Left lobe of liver (tissue), 2 donors: Measurements from ENCODE around the gene PRR16. TPM values are rescaled to one million over a fixed set of nuclear protein-coding genes. Genes with fewer than 3 reads are reported as not detected.

ENCODE experiments used
- ATAC-seq: fragments of 200-7000 bp; cut with Tn5 transposase; one replicate; pipeline ENCODE4 v1.9.1; 2020; ENCODE audit warnings: mild to moderate bottlenecking, moderate library complexity
- DNase-seq: peaks from one replicate; pipeline ENCODE4 v3.0.0-alpha.2; 2020; ENCODE audit warnings: low spot score
- total RNA-seq: library from RNA; stranded (reverse); gene quantifications from one replicate; pipeline ENCODE4 v1.2.1, GENCODE V29; 2021
- donor health status: DM: no; HTN: no; CAD: no; lungs with moderate emphysema.
- donor health status: DM: no; HTN: yes; CAD: no.

The PRR16 gene
- total RNA-seq, 1 donor from 2014 or later = not detected

DNA sequence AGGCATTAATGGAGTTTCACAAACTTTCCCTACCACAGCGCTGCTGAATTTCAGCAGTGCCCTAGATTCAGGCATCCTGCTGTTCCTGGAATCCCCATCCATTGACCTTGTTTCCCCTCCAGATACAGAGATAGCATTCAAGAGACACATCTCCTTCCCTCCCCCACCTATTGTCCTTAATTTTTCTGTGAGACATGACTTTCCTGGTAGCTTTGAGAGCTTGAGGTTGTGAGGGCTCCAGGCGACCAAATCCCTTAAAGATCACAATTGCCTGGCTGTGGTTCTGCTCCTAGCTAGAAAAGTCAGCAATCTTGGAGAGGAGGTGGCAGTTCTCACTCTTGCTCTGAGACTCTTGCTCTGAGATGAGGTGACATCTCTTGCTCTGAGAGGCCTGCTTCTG, 48.0 kb downstream of the PRR16 start:
- no peak for ATAC-seq
- DNase-seq = no peak

DNA sequence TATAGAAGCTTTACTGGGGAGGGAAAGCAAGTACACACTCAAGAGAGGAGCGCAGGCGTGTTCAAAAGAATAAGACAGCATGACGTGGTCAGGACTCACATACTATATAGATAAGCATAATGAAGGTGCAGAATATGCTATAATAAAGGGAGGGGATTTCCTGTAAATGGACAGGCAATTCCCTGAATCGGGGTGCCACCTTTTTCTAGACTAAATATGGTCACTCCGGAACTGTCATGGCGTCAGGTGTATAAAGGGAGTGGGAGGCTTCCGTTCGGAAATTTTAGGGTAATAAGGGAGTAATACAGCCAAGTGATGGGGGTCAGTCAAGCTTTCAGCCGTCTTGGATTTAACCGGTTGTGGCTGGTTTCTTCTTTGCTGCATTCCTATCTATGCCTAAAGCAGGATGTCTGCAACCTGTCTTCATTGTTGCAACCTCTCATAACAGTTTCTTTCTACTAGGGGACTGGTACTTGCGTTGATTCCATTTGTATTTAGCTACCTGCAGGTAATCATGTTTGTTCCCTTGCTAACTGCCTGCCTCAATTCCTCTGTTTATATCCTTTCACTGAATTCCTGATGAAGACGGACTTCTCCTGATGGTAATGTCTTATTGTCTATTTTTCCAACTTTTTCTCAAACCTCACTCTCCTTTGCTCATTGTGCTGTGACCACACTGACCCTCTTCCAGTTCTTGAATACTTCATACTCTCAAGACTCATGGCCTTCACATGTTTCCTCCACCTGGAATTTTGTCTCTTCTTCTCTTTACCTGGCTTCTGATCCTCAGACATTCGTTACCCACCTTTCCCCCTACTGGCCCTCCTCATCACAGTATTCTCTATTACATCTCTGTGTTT, 48.9 kb downstream of the PRR16 start:
- no peak for DNase-seq
- no peak for ATAC-seq

DNA sequence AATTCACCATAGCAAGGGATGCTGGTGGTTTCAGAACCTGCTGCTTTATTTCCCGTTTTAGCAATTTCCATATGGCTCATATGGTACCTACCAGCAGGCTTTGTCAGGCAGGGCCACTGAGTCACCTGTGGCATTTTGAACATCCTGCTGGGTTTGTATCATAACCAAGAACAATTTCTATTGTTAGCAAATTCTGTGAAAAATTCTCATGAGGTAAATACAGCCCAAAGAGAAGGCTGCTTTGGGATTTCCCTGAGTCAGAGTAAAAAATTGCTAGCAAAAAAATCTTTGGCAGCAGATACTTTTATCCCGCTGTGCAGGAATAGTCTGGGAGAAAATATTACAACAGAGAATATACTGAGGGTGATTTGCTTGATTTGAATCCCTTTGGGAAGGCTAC, 52.7 kb downstream of the PRR16 start:
- no peak for DNase-seq
- no peak for ATAC-seq

DNA sequence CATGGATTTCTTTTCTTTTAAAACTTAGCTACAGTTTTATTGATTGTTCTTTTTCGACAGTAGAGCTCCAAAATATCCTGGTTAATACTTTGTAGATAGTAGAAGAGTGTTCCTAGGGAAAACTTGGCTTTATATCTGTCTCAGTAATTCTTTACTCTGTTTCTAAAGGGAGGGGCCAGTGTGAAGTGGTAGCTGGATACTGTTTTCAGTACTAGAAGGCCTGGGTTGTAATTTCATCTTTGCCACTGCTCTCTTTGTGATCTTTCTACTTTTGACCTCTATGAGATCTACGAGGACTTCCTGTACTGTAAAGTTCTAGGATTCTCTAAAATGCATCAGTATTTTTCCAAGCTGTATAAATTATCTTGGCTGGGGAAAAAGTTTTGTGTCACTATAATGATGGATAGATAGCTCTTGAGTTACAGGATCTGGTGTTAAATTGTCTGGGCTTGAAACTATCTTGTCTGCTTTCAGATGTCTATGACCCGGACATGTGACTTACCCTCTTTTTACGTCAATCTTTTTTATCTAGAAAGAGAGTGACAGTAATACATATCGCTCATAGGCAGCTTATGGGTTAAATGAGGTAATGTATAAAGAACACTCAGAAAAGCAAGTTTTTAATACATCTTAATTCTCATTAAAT, 53.6 kb downstream of the PRR16 start:
- DNase-seq = no peak
- no peak for ATAC-seq

DNA sequence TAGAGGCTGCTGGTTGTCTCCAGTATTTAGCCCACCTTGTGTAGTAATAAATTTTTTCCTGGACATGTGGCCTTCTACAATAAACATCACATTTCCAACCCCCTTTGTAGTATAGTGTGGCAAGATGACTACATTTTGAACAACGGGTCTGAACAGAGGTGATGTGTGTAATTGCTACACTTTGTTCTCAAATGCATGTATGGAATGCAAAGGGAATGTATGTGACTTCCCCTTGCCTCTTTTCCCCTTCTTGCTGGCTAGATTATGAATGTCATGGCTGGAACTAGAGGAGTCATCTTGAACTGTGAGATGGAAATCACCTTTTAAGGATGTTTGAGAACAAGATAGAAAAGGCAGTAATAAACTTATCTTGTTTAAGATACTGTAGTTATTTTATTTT, 54.5 kb downstream of the PRR16 start:
- no peak for DNase-seq
- no peak for ATAC-seq

DNA sequence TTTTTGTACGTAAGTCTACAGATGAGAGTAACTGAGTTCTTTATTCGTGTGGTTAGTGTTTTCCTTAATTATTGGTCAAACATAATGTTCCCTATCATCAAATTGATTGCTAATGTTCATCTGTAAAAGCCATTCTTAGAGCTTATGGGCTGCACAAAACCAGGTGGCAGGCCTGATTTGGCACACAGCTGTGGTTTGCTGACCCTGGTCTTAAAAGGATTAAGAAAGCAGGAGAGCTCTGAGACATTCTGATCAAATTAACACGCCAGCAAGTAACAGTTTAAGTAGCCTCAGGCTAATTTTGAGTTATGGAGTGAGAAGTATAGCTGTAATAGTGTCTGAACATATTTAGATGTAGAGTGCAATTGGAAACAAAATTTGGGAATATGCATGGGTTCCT, 63.2 kb downstream of the PRR16 start:
- ATAC-seq = no peak
- DNase-seq = no peak

DNA sequence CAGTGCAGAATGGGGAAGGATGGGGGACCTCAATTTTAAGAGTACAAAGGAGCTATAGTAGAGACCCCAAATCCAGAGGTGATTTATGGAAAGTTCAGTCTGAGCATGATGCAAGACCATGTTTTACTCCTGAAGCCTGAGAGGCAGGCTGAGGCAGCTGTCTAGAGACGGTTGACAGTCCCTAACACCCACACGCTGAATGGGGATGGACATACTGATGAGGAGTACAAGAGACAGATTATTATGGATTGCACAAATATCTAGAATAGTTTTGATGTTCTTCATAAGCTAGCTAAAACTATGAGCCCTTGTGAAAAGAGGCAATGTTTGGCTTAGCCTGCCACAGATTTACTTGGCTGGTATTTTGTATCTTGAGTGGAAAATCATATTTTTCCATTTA, 64.5 kb downstream of the PRR16 start:
- ATAC-seq = no peak
- no peak for DNase-seq

DNA sequence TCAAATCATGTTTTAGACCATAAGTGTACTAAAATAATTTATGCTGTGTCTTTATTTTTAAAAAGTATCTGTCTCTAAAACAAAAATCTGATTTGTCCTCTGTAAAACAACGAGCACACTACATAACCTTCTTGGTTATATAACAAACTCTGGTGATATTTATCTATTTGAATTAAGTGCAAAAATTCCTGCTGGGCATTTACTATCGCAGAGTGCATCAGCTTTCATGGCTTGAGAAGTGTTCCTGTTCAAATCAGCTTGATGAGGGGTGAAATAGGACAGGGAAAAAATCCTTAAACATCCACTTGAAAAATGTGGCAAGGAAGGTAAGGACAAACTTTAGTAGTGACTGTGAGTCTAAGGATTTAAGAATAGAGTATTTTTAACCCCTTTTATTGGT, 65.3 kb downstream of the PRR16 start:
- no peak for DNase-seq
- no peak for ATAC-seq

DNA sequence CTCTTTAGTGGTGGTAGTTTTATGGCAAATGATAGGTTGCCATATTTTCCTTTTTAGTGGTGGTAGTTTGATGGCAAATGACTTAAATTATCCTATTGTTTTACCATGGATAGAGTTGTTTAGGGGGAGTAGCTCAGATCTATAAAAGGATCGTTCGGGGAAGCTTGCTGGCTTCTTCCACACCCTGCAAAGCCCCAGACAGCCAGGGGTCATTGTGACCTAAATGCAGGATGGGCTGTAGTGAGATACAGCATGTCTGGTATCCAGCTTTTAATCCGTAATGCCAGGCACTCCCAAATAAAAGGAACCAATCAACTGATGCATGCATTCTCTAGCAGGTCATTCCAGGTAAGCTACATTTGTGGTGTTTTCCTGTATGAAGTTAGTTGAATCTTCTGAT, 67.1 kb downstream of the PRR16 start:
- no peak for DNase-seq
- ATAC-seq = no peak

DNA sequence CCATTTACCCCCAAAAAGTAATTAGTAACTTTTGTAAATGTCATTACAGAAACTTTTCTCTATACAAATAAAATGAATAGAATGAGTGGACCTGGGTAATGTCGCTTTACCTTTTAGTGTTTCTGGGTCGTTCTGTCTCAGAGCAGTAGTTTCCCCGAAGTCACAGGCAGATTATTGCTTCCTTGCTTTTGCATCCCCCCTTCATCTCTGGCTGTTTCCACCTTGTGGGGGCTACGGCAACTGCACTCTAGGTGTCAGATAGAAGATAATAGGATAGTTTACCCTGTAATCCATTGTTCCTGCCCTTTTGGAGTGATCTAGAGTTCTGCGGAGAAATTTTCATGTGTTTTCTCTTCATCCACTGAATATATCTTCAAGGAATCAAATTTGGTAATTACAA, 68.7 kb downstream of the PRR16 start:
- ATAC-seq (no peak), DNase-seq (no peak)

DNA sequence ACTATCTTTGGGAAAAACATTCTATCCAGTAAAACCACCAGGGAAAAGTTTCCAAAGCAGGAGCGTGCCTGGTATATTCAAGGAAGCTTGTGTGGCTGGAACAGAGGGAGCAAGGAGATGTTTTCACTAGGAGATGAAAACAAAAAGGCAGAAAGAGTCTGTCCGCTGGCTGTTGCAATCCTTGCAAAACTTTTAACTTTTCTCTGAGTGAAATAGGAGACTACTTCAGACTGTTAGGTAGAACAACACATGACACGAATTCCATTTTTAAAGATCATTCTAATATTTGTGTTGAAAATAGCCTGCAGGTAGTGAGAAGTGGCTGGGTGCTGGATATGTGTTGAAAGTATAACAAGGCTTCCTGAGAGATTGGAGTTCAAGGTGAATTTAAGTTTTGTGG, 69.5 kb downstream of the PRR16 start:
- DNase-seq (no peak), ATAC-seq (no peak)

DNA sequence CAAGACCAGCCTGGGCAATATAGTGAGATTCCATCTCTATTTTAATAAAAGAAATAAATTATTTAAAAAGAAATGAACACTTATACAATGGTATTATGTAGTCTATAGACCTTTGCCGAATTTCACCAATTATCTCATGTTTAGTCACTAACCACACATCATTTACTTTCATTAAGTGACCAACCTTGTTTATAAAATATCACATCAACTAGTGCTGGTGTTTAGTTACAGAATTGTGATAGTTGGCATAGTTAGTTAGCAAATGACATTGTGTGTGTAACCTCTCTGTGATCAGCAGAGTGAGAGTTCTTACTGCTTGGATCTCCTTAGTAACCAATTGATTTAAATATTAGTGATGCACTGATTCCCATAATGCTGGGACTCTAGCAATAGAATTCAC, 71.8 kb downstream of the PRR16 start:
- ATAC-seq (no peak), DNase-seq (no peak)

DNA sequence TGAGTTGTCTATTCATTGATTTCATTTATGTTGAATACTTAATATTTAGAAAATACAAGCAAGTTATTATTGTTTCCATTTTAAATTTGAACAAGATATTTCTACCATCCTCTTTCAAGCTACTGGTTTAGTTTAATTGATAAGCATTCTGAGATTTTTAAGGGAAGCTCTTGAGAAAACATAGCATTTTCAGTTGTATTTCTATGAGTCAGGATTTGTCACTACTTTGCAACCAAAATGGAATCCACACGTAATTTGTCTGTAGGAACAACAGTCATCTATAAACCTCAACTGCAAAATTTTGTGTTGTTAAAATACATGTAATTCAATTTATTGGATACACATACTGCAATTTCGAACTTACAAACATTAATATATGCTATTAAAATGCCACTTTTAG, 74.0 kb downstream of the PRR16 start:
- ATAC-seq = no peak
- no peak for DNase-seq

DNA sequence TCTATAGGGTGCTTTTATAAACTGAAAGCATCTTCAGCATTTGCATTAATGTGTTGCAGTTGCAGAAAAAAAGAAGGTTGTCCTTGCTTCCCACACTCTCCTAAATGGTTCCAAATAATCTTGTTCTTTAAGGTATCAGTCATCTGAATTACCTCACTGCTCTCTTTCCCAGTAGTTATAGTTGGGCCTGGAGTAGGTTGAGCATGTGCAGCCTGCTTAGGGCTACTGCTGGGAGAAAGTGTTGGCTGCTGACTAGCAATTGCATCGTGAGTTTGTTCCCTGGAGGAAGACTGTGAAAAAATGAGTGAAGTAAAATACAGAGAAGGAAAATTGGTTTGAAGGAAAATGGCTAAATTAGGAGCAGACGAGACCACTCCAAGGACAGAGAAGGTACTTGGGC, 74.5 kb downstream of the PRR16 start:
- DNase-seq (no peak), ATAC-seq (no peak)

DNA sequence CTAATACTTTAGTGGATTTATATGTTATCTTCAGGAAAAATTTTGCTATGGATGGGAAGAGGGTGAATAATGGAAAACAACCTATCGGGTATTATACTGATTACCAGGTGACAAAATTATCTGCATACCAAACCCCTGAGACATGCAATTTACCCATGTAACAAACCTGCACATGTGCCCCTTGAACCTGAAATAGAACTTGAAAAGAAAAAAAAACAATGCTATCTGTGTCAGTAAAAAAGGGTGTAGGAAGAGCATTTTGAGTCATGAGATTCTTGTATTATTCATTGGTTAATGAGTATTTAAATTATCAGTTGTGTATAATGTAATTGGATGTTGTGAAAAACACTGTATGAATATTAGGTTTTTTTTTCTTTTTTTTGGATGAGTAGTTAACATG, 75.4 kb downstream of the PRR16 start:
- ATAC-seq (no peak), DNase-seq (no peak)

DNA sequence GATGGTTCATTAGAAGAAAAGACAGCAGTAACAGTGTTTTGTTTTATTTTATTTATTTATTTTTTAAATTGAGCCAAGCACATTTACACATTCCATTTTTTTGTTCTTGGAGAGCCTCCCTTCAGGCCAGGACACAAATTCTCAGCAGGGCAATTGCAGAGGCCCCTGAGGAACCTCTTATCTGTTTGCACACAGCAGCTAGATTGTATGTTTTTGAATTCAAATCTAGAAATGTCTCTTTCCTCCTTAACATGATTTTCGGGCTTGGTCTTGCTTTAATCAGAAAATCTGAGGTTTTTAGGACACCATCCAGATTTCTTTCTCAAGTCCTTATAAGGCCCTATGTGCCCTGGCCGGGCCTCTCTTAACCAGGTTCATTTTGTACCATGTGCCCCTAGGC, 76.0 kb downstream of the PRR16 start:
- no peak for ATAC-seq

DNA sequence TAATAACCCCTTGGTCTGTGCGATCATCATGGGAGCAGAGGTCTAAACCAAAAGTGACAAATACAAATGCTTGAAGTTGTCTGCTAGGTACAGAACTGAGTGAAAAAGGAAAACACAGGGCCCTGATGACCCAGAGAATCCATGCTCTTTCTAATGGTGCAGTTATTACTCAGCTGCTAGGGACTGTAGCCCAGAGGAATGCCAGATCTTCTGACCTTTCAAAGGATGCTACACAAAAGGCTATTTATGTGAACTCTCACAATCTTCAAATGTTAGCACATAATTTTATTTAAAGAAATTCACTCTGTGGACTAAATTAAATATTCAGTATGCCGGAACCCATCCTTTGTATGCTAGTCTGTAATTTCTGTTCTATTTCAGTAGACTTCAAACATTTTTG, 79.9 kb downstream of the PRR16 start:
- DNase-seq (no peak), ATAC-seq (no peak)

More for the DNA sequence above, 76.0 kb downstream of the PRR16 start:
- DNase-seq = no peak

DNA sequence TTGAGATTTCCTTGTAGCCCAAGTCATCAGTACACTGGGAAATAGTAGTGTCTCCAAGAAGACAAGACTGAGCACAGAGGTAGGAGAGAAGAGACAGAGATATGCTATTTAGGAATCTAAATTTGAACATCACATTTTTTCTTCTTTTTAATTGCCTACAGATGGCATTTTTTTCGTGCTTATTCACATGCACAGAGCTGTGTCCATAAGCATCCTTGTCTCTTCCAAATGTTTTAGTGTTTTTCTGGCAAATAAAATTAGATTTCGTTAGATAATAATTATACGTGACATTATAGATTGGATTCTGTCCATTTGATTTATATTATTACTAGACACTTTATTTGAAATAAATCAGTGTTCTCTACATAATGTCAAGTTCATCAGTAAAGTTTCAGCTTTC, 80.9 kb downstream of the PRR16 start:
- DNase-seq (no peak), ATAC-seq (no peak)

DNA sequence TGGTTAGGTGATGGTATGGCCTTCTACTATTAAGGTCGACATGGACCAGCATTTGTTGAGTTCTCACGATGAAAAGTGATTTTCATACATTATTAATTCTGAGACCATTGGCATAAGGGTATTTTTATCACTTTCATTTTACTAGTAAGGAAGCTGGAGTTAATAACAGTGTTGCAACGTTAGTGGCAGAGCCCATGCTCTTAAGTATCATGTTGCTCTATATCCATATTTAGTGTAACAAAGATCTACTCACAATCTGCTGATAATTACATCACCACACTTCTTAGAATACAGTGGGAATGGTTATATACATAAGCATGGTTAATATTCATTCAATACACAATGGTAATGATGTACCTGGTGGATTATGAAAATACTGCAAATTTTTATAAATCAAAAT, 81.9 kb downstream of the PRR16 start:
- DNase-seq (no peak), ATAC-seq (no peak)

DNA sequence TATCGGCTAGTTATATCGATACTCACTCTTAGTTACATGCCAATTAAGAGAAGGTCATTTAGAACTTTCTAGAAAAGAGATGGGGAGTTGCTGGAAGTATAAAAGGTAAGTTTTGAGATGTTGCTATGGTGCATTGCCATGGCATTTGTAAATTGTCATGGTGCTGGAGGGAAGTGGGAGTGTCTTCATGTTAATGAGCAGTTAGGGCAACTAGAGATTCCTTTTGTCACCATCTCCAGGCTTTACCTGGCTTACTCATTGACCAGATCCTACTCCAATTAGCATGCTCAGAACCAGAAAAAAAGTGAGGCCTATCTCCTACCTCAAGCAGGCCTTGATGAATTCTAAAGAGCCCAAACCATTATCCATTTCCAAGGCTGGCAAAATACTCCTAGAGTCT, 82.8 kb downstream of the PRR16 start:
- DNase-seq (no peak), ATAC-seq (no peak)

DNA sequence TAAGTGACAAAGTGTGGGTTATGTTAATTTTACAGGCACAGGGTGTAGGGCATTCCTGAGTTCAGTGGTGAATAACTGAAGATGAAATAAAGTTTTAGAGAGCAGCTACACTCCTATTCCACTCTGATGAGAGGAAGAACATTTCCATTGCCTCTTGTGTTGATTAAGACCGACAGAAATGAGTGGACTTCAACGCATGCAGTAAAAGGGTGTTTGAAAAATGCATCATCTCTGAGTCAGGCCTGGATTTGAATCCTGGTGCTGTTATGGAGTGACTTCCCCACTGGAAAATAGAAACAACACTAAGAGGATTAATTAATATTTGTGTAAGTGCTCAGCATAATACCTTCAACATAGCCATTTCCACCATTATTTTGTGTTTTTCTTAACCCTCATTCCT, 86.3 kb downstream of the PRR16 start:
- no peak for ATAC-seq
- DNase-seq = no peak

DNA sequence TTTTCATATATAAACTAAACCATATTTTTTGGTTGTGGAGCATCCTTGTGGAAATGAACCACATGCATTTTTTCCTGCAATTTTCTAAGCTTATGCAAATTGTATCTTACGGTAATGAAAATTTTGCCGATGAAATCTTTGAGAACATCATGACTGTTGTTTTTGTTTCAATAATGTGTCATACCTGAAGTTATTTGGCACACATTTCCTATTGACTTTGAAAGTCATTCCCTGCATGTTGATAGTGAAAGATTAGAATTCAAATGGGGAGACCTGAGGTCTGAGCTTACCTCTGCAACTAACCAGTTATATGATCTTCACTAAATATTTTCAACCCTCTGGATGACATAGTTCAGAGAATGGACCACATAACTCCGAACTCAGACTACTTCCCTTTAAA, 88.5 kb downstream of the PRR16 start:
- DNase-seq (no peak), ATAC-seq (no peak)

DNA sequence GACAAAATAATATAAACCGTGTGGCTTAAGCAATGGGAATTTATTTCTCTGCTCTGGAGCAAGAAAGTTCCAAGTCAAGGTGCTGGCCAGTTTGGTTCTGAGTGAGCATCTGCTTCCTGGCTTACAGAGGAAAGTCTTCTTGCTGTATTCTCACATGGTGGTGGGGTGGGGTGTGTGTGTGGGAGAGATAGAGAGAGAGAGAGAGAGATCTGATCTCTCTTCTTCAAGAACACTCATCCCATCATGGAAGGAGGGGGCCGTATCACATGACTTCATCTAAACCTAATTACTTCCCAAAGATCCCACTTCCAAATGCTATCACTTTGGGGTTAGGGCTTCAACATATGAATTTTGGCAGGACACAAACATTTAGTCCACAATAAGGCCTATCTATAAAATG, 91.2 kb downstream of the PRR16 start:
- no peak for ATAC-seq
- DNase-seq = no peak
